ENCODE data around the gene PTPRA.
"Not testable (repeated sequence)": the region's sequence is repeated elsewhere in the genome, so short reads cannot be mapped to it uniquely, and the experiment has no call there.

Gene PTPRA

GRCh38 chr20:2889797-2890196 is 16.5 kb downstream of the PTPRA start:
- DNase-seq (ENCODE audit: low read depth): no peak

GRCh38 chr20:2890742-2891141 is 17.5 kb downstream of the PTPRA start:
- no peak for DNase-seq (ENCODE audit: low read depth)

GRCh38 chr20:2891343-2891742 is 18.1 kb downstream of the PTPRA start:
- no peak for DNase-seq (ENCODE audit: low read depth)

- DNase-seq (ENCODE audit: low read depth): no peak
These were observed 19.1 kb downstream of the PTPRA start for GRCh38 chr20:2892376-2892775.

GRCh38 chr20:2894221-2894620 is 20.9 kb downstream of the PTPRA start:
- DNase-seq (ENCODE audit: low read depth): no peak

GRCh38 chr20:2895154-2895553 is 21.9 kb downstream of the PTPRA start:
- DNase-seq (ENCODE audit: low read depth): not testable (repeated sequence)

GRCh38 chr20:2899243-2899642 is 26.0 kb downstream of the PTPRA start:
- DNase-seq (ENCODE audit: low read depth): no peak

- no peak for DNase-seq (ENCODE audit: low read depth)
These were observed 27.7 kb downstream of the PTPRA start for GRCh38 chr20:2900845-2901592.

GRCh38 chr20:2902291-2902690 is 29.0 kb downstream of the PTPRA start:
- DNase-seq (ENCODE audit: low read depth): no peak

GRCh38 chr20:2902818-2903217 is 29.5 kb downstream of the PTPRA start:
- no peak for DNase-seq (ENCODE audit: low read depth)

- no peak for DNase-seq (ENCODE audit: low read depth)
These were observed 30.4 kb downstream of the PTPRA start for GRCh38 chr20:2903686-2904085.

- DNase-seq (ENCODE audit: low read depth): no peak
These were observed 34.2 kb downstream of the PTPRA start for GRCh38 chr20:2907519-2907918.

- no peak for DNase-seq (ENCODE audit: low read depth)
These were observed 36.7 kb downstream of the PTPRA start for GRCh38 chr20:2909953-2910352.

- DNase-seq (ENCODE audit: low read depth): no peak
These were observed 37.9 kb downstream of the PTPRA start for GRCh38 chr20:2911200-2911599.

GRCh38 chr20:2914160-2914559 is 40.9 kb downstream of the PTPRA start:
- DNase-seq (ENCODE audit: low read depth): no peak

GRCh38 chr20:2917266-2917665 is 44.0 kb downstream of the PTPRA start:
- DNase-seq (ENCODE audit: low read depth): no peak

- no peak for DNase-seq (ENCODE audit: low read depth)
These were observed 45.1 kb downstream of the PTPRA start for GRCh38 chr20:2918096-2919049.

GRCh38 chr20:2919518-2920245 is 46.4 kb downstream of the PTPRA start:
- DNase-seq (ENCODE audit: low read depth): no peak

GRCh38 chr20:2920473-2920872 is 47.2 kb downstream of the PTPRA start:
- no peak for DNase-seq (ENCODE audit: low read depth)

GRCh38 chr20:2921506-2921905 is 48.2 kb downstream of the PTPRA start:
- no peak for DNase-seq (ENCODE audit: low read depth)

- no peak for DNase-seq (ENCODE audit: low read depth)
These were observed 49.7 kb downstream of the PTPRA start for GRCh38 chr20:2922957-2923356.

- no peak for DNase-seq (ENCODE audit: low read depth)
These were observed 57.3 kb downstream of the PTPRA start for GRCh38 chr20:2930538-2930937.

GRCh38 chr20:2932498-2932897 is 59.2 kb downstream of the PTPRA start:
- no peak for DNase-seq (ENCODE audit: low read depth)
